NCI-H1105 treated with DMSO at 0.1 percent for 48 hours (cell line): Measurements from ENCODE around the gene RHOB.

Source experiments
- DNase-seq: peaks from one replicate; lab custom pipeline; 2025; lab: John Stamatoyannopoulos, UW

The RHOB gene

DNA sequence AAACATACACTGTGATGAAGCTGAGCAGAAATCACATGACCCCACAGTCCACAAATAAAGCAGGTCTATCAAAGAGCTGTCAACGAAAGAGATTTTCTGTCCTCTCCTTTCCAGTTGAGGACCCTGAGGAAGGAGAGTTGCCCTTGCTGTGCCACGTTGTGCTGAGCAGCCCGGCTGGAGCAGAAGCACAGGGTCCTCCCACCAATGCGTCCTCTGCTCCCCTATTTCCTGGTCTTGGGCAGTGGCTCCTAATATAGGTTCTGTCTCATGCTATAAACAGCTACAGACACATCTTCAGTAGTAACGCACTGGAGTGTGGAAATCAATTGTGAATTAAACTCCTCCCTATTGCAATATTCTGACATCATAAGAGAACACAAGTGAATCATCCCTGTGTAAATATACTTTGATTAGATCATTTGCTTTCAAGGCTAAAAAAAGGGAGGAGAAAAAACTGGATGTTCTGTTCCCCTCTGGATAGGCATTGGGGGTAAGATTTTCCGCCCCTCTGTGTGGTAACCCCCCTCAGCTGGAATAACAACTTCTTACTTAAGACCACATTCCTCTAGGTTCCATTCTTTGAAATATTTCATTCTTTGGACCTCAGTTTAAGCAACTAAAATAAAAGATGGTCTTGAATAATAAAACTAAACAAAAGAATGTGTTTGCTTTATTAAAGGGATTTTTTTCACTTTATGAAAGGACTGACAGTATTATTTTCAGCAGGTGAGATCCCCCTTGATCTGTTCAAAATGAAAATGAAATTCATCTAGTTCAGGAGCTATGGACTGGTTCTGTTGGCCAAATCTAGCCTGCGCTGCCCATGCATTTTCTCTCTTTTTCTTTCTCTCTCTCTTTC is 8.3 kb upstream of the RHOB start:
- no peak for DNase-seq

DNA sequence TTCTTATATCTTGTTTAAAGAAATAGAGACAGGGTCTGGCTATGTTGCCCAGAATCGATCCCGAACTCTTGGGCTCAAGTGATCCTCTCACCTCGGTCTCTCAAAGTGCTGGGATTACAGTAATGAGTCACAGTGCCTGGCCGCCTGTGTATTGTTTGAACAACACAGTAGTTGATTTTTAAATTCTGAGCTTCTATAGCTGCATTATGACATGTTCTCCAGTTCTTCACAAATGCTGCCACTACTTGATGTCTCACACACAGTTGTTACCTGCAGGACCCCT is 7.7 kb upstream of the RHOB start:
- DNase-seq = no peak

DNA sequence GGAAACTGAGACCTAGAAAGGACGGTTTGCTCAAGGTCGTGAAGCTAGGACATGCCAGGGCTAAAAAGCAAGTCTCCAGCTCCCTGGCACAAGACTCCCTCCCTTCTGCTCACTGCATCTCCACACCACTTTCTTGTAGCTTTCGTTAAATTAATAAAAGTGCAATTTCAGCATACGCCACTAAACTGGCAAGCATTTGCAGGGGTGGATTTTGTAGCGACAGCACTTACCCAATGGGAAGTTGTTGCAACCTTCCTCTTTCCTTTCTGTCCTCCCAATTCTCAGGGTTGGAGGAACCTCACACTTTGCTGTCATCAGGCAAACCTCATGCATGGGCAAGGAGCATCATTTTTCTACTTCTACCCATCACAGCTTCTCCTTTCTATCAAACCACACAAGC is 7.4 kb upstream of the RHOB start:
- no peak for DNase-seq

DNA sequence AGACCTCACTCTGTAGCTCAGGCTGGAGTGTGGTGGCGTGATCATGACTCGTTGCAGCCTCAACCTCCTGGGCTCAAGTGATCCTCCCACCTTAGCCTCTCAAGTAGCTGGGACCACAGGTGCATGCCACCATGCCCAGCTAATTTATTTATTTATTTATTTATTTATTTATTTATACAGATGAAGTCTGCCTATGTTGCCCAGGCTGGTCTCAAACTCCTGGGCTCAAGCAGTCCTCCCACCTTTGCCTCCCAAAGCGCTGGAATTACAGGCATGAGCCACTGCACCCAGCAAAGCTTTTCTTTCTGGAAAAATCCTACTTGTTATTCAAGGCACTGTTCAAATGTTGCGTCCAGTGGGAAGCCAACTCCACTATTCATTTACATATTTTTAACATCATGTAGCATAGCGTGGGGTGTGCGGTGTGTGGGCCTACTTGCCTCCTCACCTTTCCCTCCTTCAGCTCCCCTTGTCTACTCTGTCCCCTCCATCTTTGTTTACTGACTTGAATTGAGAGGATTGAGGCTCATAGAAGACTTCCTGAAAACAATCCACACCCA is 6.8 kb upstream of the RHOB start:
- no peak for DNase-seq

DNA sequence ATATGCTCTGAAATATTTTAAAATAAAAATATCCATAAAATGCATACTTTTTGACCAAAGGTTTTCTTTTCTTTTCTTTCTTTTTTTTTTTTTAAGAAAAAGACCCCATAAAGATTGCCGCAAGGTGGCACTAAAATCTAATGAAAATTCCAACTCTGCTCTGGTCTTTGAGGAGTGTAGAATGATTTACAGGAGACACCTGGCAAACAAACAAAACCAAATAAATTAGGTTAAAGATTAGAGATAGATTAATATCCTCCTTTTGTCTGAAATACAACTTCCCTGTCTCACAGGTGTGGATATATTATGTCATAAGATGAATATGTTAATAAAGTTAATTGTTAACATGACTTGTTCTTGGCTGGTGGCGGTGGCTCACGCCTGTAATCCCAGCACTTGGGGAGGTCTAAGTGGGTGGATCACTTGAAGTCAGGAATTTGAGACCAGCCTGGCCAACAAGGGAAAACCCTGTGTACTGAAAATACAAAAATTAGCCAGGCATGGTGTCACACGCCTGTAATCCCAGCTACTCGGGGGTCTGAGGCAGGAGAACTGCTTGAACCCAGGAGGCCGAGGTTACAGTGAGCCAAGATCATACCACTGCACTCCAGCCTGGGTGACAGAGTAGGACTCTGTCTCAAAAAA is 3.5 kb upstream of the RHOB start:
- DNase-seq = peak; percentile 22

DNA sequence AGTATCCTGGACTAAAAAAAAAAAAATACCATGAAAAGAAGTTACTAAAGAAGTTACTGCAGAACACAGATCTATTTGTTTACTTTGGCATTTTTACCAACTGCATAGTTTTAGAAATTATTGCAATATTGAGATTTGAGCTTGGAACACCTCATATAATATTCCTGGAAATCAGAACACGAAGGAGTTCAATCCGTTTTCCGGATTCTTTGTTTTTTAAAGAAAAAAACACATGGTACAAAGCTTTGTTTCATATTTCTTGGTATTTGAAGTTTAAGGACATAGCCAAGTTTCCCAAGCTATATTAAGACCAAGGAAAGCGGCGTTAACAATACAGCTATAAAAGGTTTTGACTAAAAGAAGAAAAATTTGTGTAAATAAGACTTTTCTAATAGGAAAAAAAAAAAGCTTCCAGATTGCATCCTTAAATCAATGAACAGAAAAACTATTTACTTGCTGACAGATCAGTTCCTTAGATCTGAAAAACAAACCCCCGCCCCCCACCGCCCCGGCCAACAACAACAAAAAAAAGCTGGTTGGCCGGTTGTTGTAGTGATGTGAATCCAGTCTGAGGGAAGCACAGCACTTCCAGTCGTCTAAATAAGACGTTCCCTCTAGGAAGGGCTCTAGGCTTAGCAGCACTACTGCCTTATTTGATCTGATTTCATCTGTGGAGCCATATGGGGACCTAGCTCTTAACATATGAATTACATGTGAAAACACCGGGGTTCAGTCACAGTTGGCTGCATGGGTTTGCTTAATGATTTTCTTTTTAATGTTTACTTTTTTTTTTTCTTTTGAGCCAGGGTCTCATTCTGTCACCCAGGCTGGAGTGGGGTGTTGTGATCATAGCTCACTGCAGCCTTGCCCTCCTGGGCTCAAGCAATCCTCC is 2.5 kb upstream of the RHOB start:
- DNase-seq = no peak

DNA sequence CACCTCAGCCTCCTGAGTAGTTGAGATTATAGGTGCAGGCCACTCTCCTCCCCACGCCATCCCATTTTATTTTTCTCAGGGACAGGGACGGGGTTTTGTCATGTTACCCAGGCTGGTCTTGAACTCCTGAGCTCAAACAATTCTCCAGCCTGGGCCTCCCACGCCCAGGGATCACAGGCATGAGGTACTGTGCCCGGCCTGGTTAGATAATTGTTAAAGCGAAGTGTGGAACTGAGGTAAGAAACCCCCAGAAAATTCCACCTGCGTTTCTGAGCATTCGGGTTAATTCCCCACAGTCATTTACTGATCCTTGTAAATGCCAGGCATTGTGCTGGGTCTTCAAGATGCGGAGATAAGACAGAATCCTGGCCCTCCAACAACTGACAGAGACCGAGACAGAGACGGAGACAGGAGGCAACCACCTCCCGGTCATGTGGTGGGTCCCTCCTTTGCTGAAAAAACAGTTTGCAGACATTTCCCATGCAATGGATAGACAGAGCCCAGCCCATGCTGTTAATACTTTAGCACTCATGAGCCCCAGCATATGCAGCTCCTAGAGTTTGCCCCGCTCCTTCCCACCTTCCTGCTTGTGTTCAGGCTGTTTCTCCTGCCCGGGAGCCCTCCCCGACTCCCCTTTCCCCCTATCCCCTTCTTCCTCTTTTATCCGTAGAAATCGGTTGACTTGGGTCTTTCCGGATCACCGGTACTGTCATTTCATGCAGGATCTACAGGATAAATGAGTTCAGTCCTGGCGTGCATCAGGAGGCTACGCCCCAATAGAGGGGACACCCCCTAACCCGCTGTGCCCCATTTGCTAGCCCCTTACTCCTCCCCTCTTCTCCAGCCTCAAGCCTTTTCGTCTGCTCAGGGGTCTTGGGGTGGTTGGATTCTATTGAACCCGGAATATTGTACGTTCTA is 1.6 kb upstream of the RHOB start:
- DNase-seq = no peak

DNA sequence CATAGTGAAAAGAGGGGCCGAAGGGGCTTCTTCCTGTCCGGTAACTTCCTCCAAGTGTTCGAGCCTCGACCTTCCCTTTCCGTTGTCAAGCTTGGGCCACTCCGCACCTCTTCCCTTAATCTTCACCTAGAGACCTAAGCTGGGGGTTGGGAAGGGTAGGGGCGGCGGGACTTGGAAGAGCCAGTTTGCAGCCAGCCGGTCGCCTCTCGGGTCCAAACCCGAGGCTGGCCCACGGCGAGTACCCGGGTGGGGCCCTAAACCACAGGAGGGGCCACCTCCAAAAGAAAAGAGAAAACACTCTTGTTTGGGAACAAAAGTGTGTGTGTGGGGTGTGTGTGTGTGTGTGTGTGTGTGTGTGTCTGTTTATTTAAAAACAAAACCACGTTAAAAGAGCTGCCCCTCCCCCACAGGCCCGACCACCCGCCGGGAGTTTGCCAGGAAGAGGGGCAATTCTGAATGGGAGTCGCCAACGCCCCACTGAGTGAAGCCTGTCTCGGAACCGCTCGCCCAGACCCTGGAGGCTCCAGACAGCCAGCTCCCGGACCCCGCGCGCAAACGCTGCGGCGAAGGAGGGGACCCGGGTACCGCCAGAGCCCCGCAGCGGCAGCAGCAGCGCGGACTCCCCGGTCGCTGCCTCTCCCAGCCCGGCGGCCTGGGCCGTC is 488 bp upstream of the RHOB start:
- no peak for DNase-seq

DNA sequence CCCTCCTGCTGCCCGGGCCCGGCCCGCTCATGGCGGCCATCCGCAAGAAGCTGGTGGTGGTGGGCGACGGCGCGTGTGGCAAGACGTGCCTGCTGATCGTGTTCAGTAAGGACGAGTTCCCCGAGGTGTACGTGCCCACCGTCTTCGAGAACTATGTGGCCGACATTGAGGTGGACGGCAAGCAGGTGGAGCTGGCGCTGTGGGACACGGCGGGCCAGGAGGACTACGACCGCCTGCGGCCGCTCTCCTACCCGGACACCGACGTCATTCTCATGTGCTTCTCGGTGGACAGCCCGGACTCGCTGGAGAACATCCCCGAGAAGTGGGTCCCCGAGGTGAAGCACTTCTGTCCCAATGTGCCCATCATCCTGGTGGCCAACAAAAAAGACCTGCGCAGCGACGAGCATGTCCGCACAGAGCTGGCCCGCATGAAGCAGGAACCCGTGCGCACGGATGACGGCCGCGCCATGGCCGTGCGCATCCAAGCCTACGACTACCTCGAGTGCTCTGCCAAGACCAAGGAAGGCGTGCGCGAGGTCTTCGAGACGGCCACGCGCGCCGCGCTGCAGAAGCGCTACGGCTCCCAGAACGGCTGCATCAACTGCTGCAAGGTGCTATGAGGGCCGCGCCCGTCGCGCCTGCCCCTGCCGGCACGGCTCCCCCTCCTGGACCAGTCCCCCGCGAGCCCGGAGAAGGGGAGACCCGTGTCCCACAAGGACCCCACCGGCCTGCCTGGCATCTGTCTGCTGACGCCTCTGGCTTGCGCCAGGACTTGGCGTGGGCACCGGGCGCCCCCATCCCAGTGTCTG is 767 bp downstream of the RHOB start:
- peak; percentile 52 for DNase-seq

DNA sequence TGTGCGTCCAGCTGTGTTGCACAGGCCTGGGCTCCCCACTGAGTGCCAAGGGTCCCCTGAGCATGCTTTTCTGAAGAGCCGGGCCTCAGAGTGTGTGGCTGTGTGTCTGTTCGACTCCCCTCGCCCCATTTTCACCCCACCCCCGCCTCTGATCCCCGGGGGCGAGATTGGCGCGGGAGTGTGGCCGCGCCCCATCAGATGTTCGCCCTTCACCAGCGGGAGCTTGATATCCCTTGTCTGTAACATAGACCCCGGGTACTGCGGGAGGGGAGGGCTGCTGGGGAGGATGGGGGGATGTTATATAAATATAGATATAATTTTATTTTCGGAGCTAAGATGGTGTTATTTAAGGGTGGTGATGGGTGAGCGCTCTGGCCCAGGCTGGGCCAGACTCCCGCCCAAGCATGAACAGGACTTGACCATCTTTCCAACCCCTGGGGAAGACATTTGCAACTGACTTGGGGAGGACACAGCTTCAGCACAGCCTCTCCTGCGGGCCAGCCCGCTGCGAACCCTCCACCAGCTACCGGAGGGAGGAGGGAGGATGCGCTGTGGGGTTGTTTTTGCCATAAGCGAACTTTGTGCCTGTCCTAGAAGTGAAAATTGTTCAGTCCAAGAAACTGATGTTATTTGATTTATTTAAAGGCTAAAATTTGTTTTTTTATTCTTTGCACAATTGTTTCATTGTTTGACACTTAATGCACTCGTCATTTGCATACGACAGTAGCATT is 1.5 kb downstream of the RHOB start:
- DNase-seq = no peak

DNA sequence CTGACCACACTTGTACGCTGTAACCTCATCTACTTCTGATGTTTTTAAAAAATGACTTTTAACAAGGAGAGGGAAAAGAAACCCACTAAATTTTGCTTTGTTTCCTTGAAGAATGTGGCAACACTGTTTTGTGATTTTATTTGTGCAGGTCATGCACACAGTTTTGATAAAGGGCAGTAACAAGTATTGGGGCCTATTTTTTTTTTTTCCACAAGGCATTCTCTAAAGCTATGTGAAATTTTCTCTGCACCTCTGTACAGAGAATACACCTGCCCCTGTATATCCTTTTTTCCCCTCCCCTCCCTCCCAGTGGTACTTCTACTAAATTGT is 2.1 kb downstream of the RHOB start:
- no peak for DNase-seq

DNA sequence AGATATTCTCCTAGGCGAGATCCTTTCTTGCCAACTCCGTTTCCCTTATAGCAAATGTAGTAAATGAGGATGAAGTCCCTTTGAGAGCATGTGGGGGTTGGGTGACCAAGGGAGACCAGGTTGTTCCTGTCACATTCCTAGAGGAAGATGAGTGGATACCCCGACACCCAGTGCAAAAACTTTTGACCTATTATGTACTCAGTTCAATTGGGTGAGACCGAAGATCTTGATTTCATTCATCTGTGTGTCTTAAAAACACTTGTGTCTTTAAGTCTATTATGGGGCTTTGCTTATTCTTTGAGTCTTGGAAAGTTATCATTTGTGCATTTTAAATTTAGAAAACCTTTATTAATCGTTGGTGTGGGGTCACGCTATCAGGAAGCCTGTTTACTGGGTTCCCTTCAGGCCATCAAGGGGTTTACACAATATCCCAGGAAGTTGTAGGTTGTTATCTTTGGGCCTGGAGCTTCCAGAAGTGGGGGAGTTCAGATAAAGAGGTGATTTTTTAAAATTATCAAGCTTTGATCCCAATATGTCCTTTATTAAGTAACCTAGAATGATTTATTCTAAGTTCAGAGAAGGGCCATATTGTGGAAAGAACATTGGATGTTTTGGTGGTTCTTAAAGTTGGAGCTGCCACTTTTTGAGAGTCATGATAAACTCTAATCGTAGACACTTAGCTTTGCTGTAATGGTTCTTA is 2.8 kb downstream of the RHOB start:
- no peak for DNase-seq

DNA sequence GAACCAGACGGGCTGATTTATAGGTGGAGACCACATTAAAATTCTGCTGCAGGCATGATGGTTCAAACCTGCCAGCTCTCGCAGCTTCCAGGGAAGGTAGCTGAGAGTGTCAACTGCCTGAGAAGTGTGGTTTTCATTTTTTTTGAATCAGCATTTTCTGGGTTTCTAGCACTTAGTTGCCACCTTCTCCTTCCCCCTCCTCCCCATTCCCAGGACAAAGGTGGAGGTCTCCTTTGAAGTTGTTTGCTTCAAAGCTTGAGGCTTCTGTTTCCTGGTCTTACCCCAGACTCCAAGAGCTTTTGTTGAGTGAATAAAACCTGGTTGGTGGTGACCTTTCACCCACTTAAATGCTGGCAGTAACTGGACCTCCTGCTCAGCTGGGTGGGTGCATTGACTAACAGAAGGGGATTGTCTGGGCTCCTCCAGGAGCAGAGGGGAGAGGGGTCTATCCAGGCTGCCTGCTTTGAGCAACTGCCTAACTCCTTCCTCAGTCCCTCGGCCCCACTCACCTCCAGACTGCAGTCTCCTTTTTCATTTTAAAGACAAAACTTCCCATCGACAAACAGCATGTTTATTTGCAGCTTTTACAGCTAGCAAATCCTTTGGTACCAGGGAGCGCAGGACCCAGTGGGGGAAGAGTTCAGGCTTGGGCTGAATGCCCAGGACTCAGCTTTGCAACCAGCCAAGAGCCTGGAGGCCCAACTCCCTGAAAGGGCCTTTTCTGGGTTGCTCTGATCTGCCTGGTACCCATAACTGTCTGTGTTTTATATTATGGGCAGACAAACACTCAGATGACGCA is 3.5 kb downstream of the RHOB start:
- no peak for DNase-seq

DNA sequence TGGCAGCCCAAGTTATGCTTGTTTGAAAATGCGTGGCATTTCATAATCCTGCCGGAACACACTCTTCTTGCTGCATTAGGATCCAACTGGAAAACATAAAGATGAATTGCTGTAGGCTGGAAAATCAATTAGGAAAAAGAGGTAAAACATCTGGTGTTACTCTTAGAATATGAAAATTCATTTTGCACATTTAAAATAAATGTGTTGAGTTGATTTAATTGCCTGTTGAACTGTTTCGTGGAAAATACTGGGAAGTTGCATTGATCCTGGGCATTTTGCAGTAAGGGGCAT is 4.1 kb downstream of the RHOB start:
- DNase-seq = no peak

DNA sequence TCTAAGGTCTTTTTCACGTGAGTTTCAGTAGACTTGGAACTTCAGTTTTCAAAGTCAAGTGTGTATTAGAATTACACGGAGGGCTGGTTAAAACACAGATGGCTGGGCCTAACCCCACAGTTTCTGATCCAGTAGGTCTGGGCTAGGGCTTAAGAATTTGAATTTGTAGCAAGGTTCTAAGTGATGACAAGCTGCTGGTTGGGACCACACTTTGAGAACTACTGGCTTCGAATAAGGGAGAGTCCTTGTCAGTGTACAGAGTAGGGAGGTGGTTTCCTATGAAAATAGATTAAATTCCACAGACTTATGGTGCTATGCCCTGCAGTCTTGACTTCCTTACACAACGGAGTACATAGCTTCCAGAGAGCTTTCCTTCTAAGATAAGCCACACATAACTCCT is 4.5 kb downstream of the RHOB start:
- no peak for DNase-seq

DNA sequence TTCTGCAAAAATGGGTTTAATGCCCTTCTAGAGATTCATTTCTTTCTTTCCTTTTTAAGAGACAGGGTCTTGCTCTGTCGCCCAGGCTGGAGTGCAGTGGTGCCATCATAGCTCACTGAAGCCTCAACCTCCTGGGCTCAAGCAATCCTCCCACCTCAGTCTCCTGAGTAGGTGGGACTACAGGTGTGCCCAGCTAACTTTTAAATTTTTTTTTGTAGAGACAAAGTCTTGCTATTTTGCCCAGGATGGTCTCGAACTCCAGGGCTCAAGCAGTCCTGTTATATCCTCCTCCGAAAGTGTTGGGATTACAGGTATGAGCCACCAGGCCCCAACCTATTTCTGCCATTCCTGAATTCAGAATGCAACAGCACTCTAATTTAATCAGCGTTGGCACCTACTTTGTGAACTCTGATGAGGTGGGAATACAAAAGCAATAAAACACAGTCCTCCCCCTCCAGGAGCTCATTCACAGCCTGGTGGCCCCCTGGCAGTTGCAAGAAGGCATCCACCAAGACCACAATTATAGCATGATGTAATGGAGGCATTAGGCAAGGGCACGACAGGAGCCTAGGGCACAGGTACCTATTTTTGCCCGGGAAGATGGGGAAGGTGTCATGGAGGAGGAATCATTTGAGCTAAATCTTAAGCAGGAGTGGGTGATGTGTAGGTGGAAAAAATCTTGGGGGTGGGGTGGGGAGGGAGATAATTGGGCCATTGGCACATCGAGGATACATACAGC is 5.1 kb downstream of the RHOB start:
- no peak for DNase-seq

DNA sequence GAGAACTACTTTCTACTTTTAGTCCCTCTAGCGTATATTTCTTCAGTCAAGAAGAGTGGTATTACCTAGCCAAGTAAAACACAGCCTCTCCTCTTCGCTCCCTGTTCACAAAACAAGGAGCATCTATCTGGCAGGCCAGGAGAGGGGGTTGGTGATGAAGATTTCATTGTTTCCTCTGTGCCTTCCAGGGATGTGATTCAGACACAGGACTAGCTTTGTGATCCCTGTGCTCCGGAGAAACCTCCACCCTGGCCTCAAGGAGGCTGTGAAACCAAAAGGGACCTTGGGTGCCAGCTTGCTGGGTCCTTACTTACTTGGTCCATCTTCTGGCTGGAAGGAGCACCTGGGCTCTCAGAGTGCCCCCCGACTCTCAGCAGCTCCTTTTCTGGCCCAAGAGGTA is 5.7 kb downstream of the RHOB start:
- no peak for DNase-seq

DNA sequence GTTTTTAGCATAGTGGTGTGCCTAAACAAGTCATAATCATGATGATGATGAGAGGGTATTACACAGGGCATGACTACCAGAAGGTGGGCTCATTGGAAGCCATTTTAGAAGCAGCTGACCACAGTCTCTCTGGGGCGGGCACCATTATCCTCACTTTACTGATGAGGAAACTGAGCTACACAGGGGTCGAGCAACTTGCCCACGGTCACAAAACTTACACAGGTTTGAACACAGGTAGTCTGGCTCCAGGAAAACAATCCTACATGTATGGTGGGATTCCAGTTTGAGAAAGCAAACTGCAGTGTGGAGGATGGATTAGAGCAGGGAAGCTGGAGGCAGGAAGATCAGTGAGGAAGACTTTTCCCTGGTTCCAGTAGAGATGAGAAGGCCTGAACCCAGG is 6.2 kb downstream of the RHOB start:
- DNase-seq = no peak
